C4-2B (cell line): Measurements from ENCODE around the gene PTPRN2.
"Not testable (repeated sequence)": the region's sequence is repeated elsewhere in the genome, so short reads cannot be mapped to it uniquely, and the experiment has no call there.

Experiments used
- CTCF ChIP-seq: fragments of 450-650 bp; conservative IDR thresholded peaks from 2 replicates; pipeline ENCODE4 v1.5.1; 2017; ENCODE audit warnings: mild to moderate bottlenecking
- ZFX ChIP-seq: fragments of 450-650 bp; IDR thresholded peaks from 2 replicates; pipeline ENCODE4 v1.6.1; 2017

- not testable (repeated sequence) for TF ChIP-seq CTCF, ZFX
Observed at GRCh38 chr7:158147431-158147830, 440.2 kb downstream of the PTPRN2 start.
